Fibroblast of lung (primary cell): ENCODE data around the gene KIF11. TPM values are rescaled to one million over a fixed set of nuclear protein-coding genes. Genes with fewer than 3 reads are reported as not detected.

Source experiments
- DNase-seq, 2 donors: peaks; one replicate each; pipeline versions ENCODE4 v3.0.0 to v3.0.0-alpha.2; 2010; ENCODE audit warnings: low read depth in 2 of 2
- H2AFZ ChIP-seq: 2 replicates; pipeline ENCODE4 v1.5.1; 2012; ENCODE audit warnings: low read length, control low read depth, inconsistent platforms
- H3K27ac ChIP-seq: 2 replicates; pipeline ENCODE4 v1.5.1; 2011; ENCODE audit warnings: low read length, control low read depth; ENCODE audit not compliant: insufficient read depth
- H3K27me3 ChIP-seq: 2 replicates; pipeline ENCODE4 v1.5.1; 2011; ENCODE audit warnings: mild to moderate bottlenecking, low read length; ENCODE audit not compliant: control insufficient read depth, insufficient read depth
- H3K36me3 ChIP-seq: 2 replicates; pipeline ENCODE4 v1.5.1; 2011; ENCODE audit warnings: low read length; ENCODE audit not compliant: control insufficient read depth, insufficient read depth
- H3K4me1 ChIP-seq: 2 replicates; pipeline ENCODE4 v1.5.1; 2011; ENCODE audit warnings: low read length; ENCODE audit not compliant: control insufficient read depth, insufficient read depth; ENCODE audit errors: extremely low read depth
- H3K4me2 ChIP-seq: 2 replicates; pipeline ENCODE4 v1.5.1; 2011; ENCODE audit warnings: low read length, control low read depth; ENCODE audit not compliant: insufficient read depth; ENCODE audit errors: extremely low read depth
- H3K4me3 ChIP-seq, 4 experiments: fragments of 200-600 bp in 1 of 4; sonication (generic) in 1 of 4; replicated peaks in 1 of 4; 2 replicates each; pipeline ENCODE4 v1.5.1; 2011 to 2016; ENCODE audit warnings: low read length in 4 of 4, low read depth in 3 of 4, mild to moderate bottlenecking in 3 of 4, control low read depth in 2 of 4, inconsistent platforms in 1 of 4, mixed read lengths in 1 of 4; ENCODE audit not compliant: insufficient read depth in 1 of 4; ENCODE audit errors: control extremely low read depth in 1 of 4
- H3K79me2 ChIP-seq: 2 replicates; pipeline ENCODE4 v1.5.1; 2012; ENCODE audit warnings: mild to moderate bottlenecking, low read length, inconsistent platforms; ENCODE audit not compliant: control insufficient read depth, insufficient read depth
- H3K9ac ChIP-seq: 2 replicates; pipeline ENCODE4 v1.5.1; 2011; ENCODE audit warnings: mild to moderate bottlenecking, low read length, control low read depth; ENCODE audit not compliant: insufficient read depth
- H3K9me3 ChIP-seq: 2 replicates; pipeline ENCODE4 v1.5.1; 2012; ENCODE audit warnings: low read depth, low read length; ENCODE audit not compliant: control insufficient read depth, insufficient read depth
- H4K20me1 ChIP-seq: 2 replicates; pipeline ENCODE4 v1.5.1; 2011; ENCODE audit warnings: low read length; ENCODE audit not compliant: control insufficient read depth, insufficient read depth; ENCODE audit errors: extremely low read depth
- CTCF ChIP-seq, 2 donors: IDR thresholded peaks in 1 of 2; conservative IDR thresholded peaks in 1 of 2; 1 replicate in 1 of 2; 2 replicates in 1 of 2; pipeline ENCODE4 v1.5.1; 2011 to 2012; ENCODE audit warnings: low read length in 2 of 2, control low read depth in 1 of 2, inconsistent platforms in 1 of 2, low read depth in 1 of 2, mild to moderate bottlenecking in 1 of 2
- EZH2 ChIP-seq: IDR thresholded peaks from 2 replicates; pipeline ENCODE4 v1.5.1; 2012; ENCODE audit warnings: low read length, control low read depth, mild to moderate bottlenecking; ENCODE audit errors: missing control alignments
- polyA plus RNA-seq, 2 donors: library from polyadenylated mRNA; depleted of rRNA in 1 of 2; stranded (reverse) in 1 of 2; unstranded in 1 of 2; fragments of >200 nt; gene quantifications; 2 replicates each; pipeline ENCODE4 v1.2.1, GENCODE V29; 2011 to 2012; ENCODE audit warnings: missing spikeins in 1 of 2
- total RNA-seq: library from RNA; depleted of rRNA; stranded (reverse); fragments of >200 nt; gene quantifications from 2 replicates; pipeline ENCODE4 v1.2.1, GENCODE V29; 2014

The KIF11 gene
- total and polyA plus RNA-seq, 2 donors (not counting 1 experiment from before 2014, with no cell fraction given) = 7.5 to 8.9 TPM

DNA sequence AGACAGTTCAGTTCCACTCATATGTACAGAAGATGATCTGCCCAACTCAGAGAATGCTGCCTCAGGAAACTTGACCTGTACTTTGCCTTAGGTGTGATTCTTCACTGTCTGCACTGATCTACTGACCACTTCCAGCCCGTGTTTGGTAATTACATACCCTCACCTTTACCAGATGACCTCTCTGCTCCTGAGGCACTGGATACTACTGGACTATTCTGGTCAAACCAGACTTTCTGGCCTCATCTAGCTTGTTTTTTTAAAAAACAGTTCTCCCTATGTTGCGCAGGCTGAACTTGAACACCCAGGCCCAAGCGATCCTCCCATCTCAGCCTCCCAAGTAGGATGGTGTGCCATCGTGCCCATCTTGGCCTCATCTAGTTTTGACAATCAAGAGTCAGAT lies 45.3 kb upstream of the KIF11 start:
- no peaks in the 10 kb centered on the region for H4K20me1 ChIP-seq
- no peaks in the 10 kb centered on the region for H3K36me3 ChIP-seq
- no peaks in the 10 kb centered on the region for H3K79me2 ChIP-seq
- H3K4me3 ChIP-seq = no peak overlapping the region
- H3K9me3 ChIP-seq = no peaks in the 10 kb centered on the region
- H3K4me1 ChIP-seq = no peaks in the 10 kb centered on the region
- DNase-seq = no peak
- no peak overlapping the region for H2AFZ ChIP-seq
- TF ChIP-seq EZH2 = no peak
- no peak for TF ChIP-seq CTCF (conservative IDR thresholded peaks at IDR 0.05 in 1 of 2, IDR thresholded peaks at IDR 0.05 in 1 of 2; ENCODE audit: low read depth in 1 of 2, low read length in 2 of 2)
- no peaks in the 10 kb centered on the region for H3K27me3 ChIP-seq
- H3K27ac ChIP-seq = no peak overlapping the region
- no peak overlapping the region for H3K4me2 ChIP-seq
- no peak overlapping the region for H3K9ac ChIP-seq

DNA sequence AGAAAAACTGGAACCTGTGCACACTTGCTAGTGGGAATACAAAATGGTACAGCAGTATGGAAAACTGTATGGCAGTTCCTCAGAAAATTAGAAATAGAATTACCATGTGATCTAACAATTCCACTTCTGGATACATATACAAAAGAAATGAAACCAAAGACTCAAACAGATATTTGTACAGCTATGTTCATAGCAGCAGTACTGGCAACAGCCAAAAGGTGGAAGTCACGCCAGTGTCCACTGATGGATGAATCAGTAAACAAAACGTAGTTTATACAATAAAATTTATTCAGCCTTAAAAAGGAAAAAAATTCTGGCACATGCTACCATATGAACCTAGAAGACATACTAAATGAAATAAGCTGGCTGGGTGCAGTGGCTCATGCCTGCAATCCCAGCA lies 42.0 kb upstream of the KIF11 start:
- TF ChIP-seq EZH2 (no peak), CTCF (conservative IDR thresholded peaks at IDR 0.05 in 1 of 2, IDR thresholded peaks at IDR 0.05 in 1 of 2; ENCODE audit: low read depth in 1 of 2, low read length in 2 of 2) (no peak)
- Histone ChIP-seq H3K27me3 (no peaks in the 10 kb centered on the region), H2AFZ (no peak overlapping the region), H3K27ac (no peak overlapping the region), H4K20me1 (no peaks in the 10 kb centered on the region), H3K4me2 (no peak overlapping the region), H3K9ac (no peak overlapping the region), H3K4me1 (no peaks in the 10 kb centered on the region), H3K79me2 (no peaks in the 10 kb centered on the region), H3K36me3 (peaks cover 2% of the 10 kb centered on the region), H3K9me3 (no peaks in the 10 kb centered on the region), H3K4me3 (no peak overlapping the region)
- no peak for DNase-seq

DNA sequence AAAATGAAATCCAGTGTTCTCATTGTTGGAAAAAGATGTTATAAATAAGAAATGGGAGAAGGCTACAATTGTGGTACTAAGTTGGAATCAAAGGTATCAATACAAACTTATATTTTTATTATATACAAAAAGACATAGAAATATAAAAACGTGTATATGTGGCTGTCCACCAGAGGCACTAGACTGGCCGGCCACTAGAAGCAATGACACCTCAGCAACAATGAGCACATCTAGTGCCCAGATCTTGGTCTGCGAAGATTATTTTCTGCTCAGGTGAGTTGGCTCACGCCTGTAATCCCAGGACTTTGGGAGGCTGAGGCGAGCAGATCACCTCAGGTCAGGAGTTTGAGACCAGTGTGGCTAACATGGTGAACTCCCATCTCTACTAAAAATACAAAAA lies 40.6 kb upstream of the KIF11 start:
- peaks cover 2% of the 10 kb centered on the region for H3K36me3 ChIP-seq
- no peaks in the 10 kb centered on the region for H3K79me2 ChIP-seq
- no peaks in the 10 kb centered on the region for H3K4me1 ChIP-seq
- H3K27ac ChIP-seq = no peak overlapping the region
- H3K9ac ChIP-seq = no peak overlapping the region
- no peaks in the 10 kb centered on the region for H3K27me3 ChIP-seq
- H3K4me2 ChIP-seq = no peak overlapping the region
- H4K20me1 ChIP-seq = no peaks in the 10 kb centered on the region
- H2AFZ ChIP-seq = no peak overlapping the region
- no peak for TF ChIP-seq EZH2
- peak in 1 of 2 donors; percentile 29 for TF ChIP-seq CTCF (conservative IDR thresholded peaks at IDR 0.05 in 1 of 2, IDR thresholded peaks at IDR 0.05 in 1 of 2; ENCODE audit: low read depth in 1 of 2, low read length in 2 of 2)
- no peak for DNase-seq
- H3K9me3 ChIP-seq = no peaks in the 10 kb centered on the region
- no peak overlapping the region for H3K4me3 ChIP-seq
